Neural progenitor cell (in vitro differentiated cells): ENCODE data around the gene MPZL1. TPM values are rescaled to one million over a fixed set of nuclear protein-coding genes. Genes with fewer than 3 reads are reported as not detected.

ENCODE experiments used
- DNase-seq: peaks from one replicate; pipeline ENCODE4 v3.0.0-alpha.2; 2016; ENCODE audit warnings: low spot score
- H2AFZ ChIP-seq: fragments of 200-600 bp; sonication (generic); replicated peaks from 2 replicates; pipeline ENCODE4 v1.6.1; 2016; ENCODE audit warnings: antibody characterized with exemption
- H3F3A ChIP-seq: fragments of 200-600 bp; sonication (generic); 2 replicates; pipeline ENCODE4 v1.6.1; 2016; ENCODE audit warnings: antibody characterized with exemption, low read depth
- H3K27ac ChIP-seq: fragments of 200-600 bp; sonication (generic); 2 replicates; pipeline ENCODE4 v1.5.1; 2016; ENCODE audit warnings: mild to moderate bottlenecking
- H3K27me3 ChIP-seq: fragments of 200-600 bp; sonication (generic); 2 replicates; pipeline ENCODE4 v1.6.1; 2016; ENCODE audit warnings: mild to moderate bottlenecking, moderate library complexity
- H3K36me3 ChIP-seq: fragments of 200-600 bp; sonication (generic); 2 replicates; pipeline ENCODE4 v1.5.1; 2016
- H3K4me1 ChIP-seq: fragments of 200-600 bp; sonication (generic); 2 replicates; pipeline ENCODE4 v1.6.1; 2016; ENCODE audit warnings: mixed run types
- H3K4me2 ChIP-seq: fragments of 200-600 bp; sonication (generic); 2 replicates; pipeline ENCODE4 v1.6.1; 2016
- H3K4me3 ChIP-seq: fragments of 200-600 bp; sonication (generic); 2 replicates; pipeline ENCODE4 v1.5.1; 2016
- H3K79me2 ChIP-seq: fragments of 200-600 bp; sonication (generic); 2 replicates; pipeline ENCODE4 v1.6.1; 2016; ENCODE audit warnings: low read depth
- H3K9ac ChIP-seq: fragments of 200-600 bp; sonication (generic); 2 replicates; pipeline ENCODE4 v1.6.1; 2016
- H3K9me3 ChIP-seq: fragments of 200-600 bp; sonication (generic); 2 replicates; pipeline ENCODE4 v1.5.1; 2016; ENCODE audit warnings: low read depth
- H4K20me1 ChIP-seq: fragments of 200-600 bp; sonication (generic); 2 replicates; pipeline ENCODE4 v1.6.1; 2016; ENCODE audit warnings: low read depth
- H3K27ac Mint-ChIP-seq: 3 replicates; pipeline ENCODE4 v1.8.0; 2021; ENCODE audit warnings: mixed read lengths
- H3K27me3 Mint-ChIP-seq: 2 replicates; pipeline ENCODE4 v1.8.0; 2022; ENCODE audit warnings: low read depth, mild to moderate bottlenecking, inconsistent platforms, moderate library complexity, mixed read lengths; ENCODE audit not compliant: insufficient read depth
- H3K36me3 Mint-ChIP-seq: 3 replicates; pipeline ENCODE4 v1.8.0; 2021; ENCODE audit warnings: mixed read lengths
- H3K4me1 Mint-ChIP-seq: 3 replicates; pipeline ENCODE4 v1.8.0; 2021; ENCODE audit warnings: mixed read lengths
- H3K4me3 Mint-ChIP-seq: 3 replicates; pipeline ENCODE4 v1.8.0; 2021; ENCODE audit warnings: mild to moderate bottlenecking, moderate library complexity, mixed read lengths
- H3K9me3 Mint-ChIP-seq: 3 replicates; pipeline ENCODE4 v1.8.0; 2020; ENCODE audit warnings: mixed read lengths
- CTCF ChIP-seq: fragments of 200-600 bp; sonication (generic); IDR thresholded peaks from 2 replicates; pipeline ENCODE4 v1.5.1; 2017; ENCODE audit warnings: antibody characterized with exemption, mild to moderate bottlenecking
- EZH2 ChIP-seq: fragments of 200-600 bp; sonication (generic); IDR thresholded peaks from 2 replicates; pipeline ENCODE4 v1.6.1; 2017; ENCODE audit warnings: antibody characterized with exemption, mild to moderate bottlenecking, moderate library complexity
- EZH2phosphoT487 ChIP-seq: fragments of 200-600 bp; sonication (generic); IDR thresholded peaks from 2 replicates; pipeline ENCODE4 v1.6.1; 2017; ENCODE audit warnings: antibody characterized with exemption
- total RNA-seq: library from RNA; depleted of rRNA; stranded (reverse); fragments of >200 nt; gene quantifications from 2 replicates; pipeline ENCODE4 v1.2.3, GENCODE V29; 2015; ENCODE audit warnings: low replicate concordance

The MPZL1 gene
- total RNA-seq, 1 donor from 2014 or later: 125 TPM

- Histone ChIP-seq H3K27ac (no peak overlapping the region), H3K9me3 (no peaks in the 10 kb centered on the region), H3K4me1 (no peaks in the 10 kb centered on the region), H4K20me1 (no peaks in the 10 kb centered on the region), H3K4me3 (no peak overlapping the region), H2AFZ (no peak overlapping the region), H3K36me3 (no peaks in the 10 kb centered on the region), H3K9ac (no peak overlapping the region), H3K27me3 (no peaks in the 10 kb centered on the region), H3F3A (no peaks in the 10 kb centered on the region), H3K79me2 (no peaks in the 10 kb centered on the region), H3K4me2 (no peak overlapping the region)
- TF ChIP-seq EZH2phosphoT487 (no peak), EZH2 (no peak)
- Mint-ChIP-seq H3K27ac (peak overlapping the region; percentile 57), H3K27me3 (peaks cover 8% of the 10 kb centered on the region), H3K4me1 (no peaks in the 10 kb centered on the region), H3K36me3 (no peaks in the 10 kb centered on the region), H3K4me3 (no peak overlapping the region), H3K9me3 (no peaks in the 10 kb centered on the region)
- DNase-seq: no peak
Observed at GRCh38 chr1:167676916-167677848, 44.6 kb upstream of the MPZL1 start.

- H3K9ac ChIP-seq: no peak overlapping the region
- no peaks in the 10 kb centered on the region for H3K27me3 ChIP-seq
- Mint-ChIP-seq H3K9me3 (no peaks in the 10 kb centered on the region), H3K27me3 (peaks cover 5% of the 10 kb centered on the region), H3K4me1 (peaks cover 2% of the 10 kb centered on the region), H3K4me3 (no peak overlapping the region), H3K27ac (no peak overlapping the region), H3K36me3 (no peaks in the 10 kb centered on the region)
- TF ChIP-seq EZH2phosphoT487 (no peak), EZH2 (no peak), CTCF (no peak)
- peaks cover 4% of the 10 kb centered on the region for H3F3A ChIP-seq
- DNase-seq: no peak
- no peak overlapping the region for H3K4me2 ChIP-seq
- no peak overlapping the region for H3K27ac ChIP-seq
- H3K9me3 ChIP-seq: no peaks in the 10 kb centered on the region
- no peaks in the 10 kb centered on the region for H3K36me3 ChIP-seq
- H2AFZ ChIP-seq: peak overlapping the region; percentile 17
- H3K4me1 ChIP-seq: peaks cover 8% of the 10 kb centered on the region
- H4K20me1 ChIP-seq: no peaks in the 10 kb centered on the region
- no peak overlapping the region for H3K4me3 ChIP-seq
- no peaks in the 10 kb centered on the region for H3K79me2 ChIP-seq
Observed at GRCh38 chr1:167678422-167678821, 43.4 kb upstream of the MPZL1 start.

GRCh38 chr1:167678838-167679237, 42.9 kb upstream of the MPZL1 start:
- no peak overlapping the region for H3K4me3 Mint-ChIP-seq
- peaks cover 5% of the 10 kb centered on the region for H3K27me3 Mint-ChIP-seq

More at GRCh38 chr1:167678838-167679237, 42.9 kb upstream of the MPZL1 start:
- Histone ChIP-seq H3K27ac (no peak overlapping the region), H2AFZ (peak overlapping the region; percentile 17), H3K9ac (no peak overlapping the region), H3K4me3 (no peak overlapping the region), H3K79me2 (no peaks in the 10 kb centered on the region), H3K27me3 (no peaks in the 10 kb centered on the region), H4K20me1 (no peaks in the 10 kb centered on the region), H3K4me2 (no peak overlapping the region), H3K36me3 (no peaks in the 10 kb centered on the region), H3K9me3 (no peaks in the 10 kb centered on the region), H3F3A (peaks cover 8% of the 10 kb centered on the region), H3K4me1 (peaks cover 12% of the 10 kb centered on the region)
- Mint-ChIP-seq H3K36me3 (no peaks in the 10 kb centered on the region), H3K4me1 (peaks cover 6% of the 10 kb centered on the region), H3K27ac (no peak overlapping the region), H3K9me3 (no peaks in the 10 kb centered on the region)
- TF ChIP-seq CTCF (no peak), EZH2 (no peak), EZH2phosphoT487 (no peak)
- DNase-seq: no peak
